Activated naive CD4-positive, alpha-beta T cell treated with anti-CD3 and anti-CD28 coated beads for 36 hours (primary cell): ENCODE data around the gene ABHD16A. TPM values are rescaled to one million over a fixed set of nuclear protein-coding genes. Genes with fewer than 3 reads are reported as not detected.

Experiments
- CTCF ChIA-PET: fragments of 350-600 bp; sonication (Branson Sonifier 250); formaldehyde crosslinking; loops from one replicate; lab custom pipeline; 2021; ENCODE audit warnings: antibody characterized with exemption; lab: Charles Lee
- DNase-seq: peaks from one replicate; pipeline ENCODE4 v3.0.0-alpha.2; 2020
- H3K27ac Mint-ChIP-seq: one replicate; pipeline ENCODE4 v1.8.0; 2021; ENCODE audit warnings: mild to moderate bottlenecking, mixed read lengths
- H3K27me3 Mint-ChIP-seq: one replicate; pipeline ENCODE4 v1.8.0; 2021; ENCODE audit warnings: low read depth, mixed read lengths
- H3K36me3 Mint-ChIP-seq: one replicate; pipeline ENCODE4 v1.8.0; 2021; ENCODE audit warnings: low read depth, mixed read lengths
- H3K4me1 Mint-ChIP-seq: one replicate; pipeline ENCODE4 v1.8.0; 2021; ENCODE audit warnings: low read depth, mixed read lengths
- H3K4me3 Mint-ChIP-seq: one replicate; pipeline ENCODE4 v1.8.0; 2021; ENCODE audit warnings: mild to moderate bottlenecking, moderate library complexity, mixed read lengths
- H3K9me3 Mint-ChIP-seq: one replicate; pipeline ENCODE4 v1.8.0; 2021; ENCODE audit warnings: mixed read lengths
- intact Hi-C: fragments of 100-400 bp; cut with micrococcal nuclease; formaldehyde crosslinking; loops from one replicate; pipeline ENCODE4 v1.15.1; 2023
- total RNA-seq, 2 experiments: library from RNA; stranded (reverse); gene quantifications; one replicate each; pipeline ENCODE4 v1.2.3, GENCODE V29; 2021

Gene ABHD16A
- total RNA-seq, 2 experiments from 2014 or later: 19.9 to 22.5 TPM

- intact Hi-C loops: no loop called here
- CTCF ChIA-PET: interaction anchor here (0.5 kb wide), 1 partner anchor 38 kb away, joined by 3 read pairs; no protein-coding TSS in a partner anchor
- no peak within 1 kb of the TSS for H3K4me3 Mint-ChIP-seq
- H3K36me3 Mint-ChIP-seq: peaks cover 19% of the 10 kb centered on the region
- H3K9me3 Mint-ChIP-seq: no peaks in the 10 kb centered on the region
- no peaks in the 10 kb centered on the region for H3K27me3 Mint-ChIP-seq
- peak within 1 kb of the TSS; percentile 34 for H3K27ac Mint-ChIP-seq
- DNase-seq: no peak
- H3K4me1 Mint-ChIP-seq: peaks cover 52% of the 10 kb centered on the region
Observed at GRCh38 chr6:31655349-31656237, 47.5 kb downstream of the ABHD16A start, which contains the start of gene APOM. Gene APOM, plus strand, starts transcription at chr6:31655894. Its CDS starts 73 bp downstream, at chr6:31655967.

- Mint-ChIP-seq H3K4me1 (peaks cover 54% of the 10 kb centered on the region), H3K27ac (peak overlapping the region; percentile 16), H3K27me3 (no peaks in the 10 kb centered on the region), H3K36me3 (peaks cover 13% of the 10 kb centered on the region), H3K4me3 (no peak overlapping the region), H3K9me3 (no peaks in the 10 kb centered on the region)
- intact Hi-C loops: no loop called here
- DNase-seq: no peak
- CTCF ChIA-PET: interaction anchor here (0.8 to 1.7 kb wide), 3 partner anchors 109 to 163 kb away, joined by 3 to 5 read pairs (median 4); partner anchors contain the start of gene ATP6V1G2
Observed at GRCh38 chr6:31654574-31655348, 48.4 kb downstream of the ABHD16A start.

- Mint-ChIP-seq H3K4me1 (peaks cover 44% of the 10 kb centered on the region), H3K9me3 (no peaks in the 10 kb centered on the region), H3K36me3 (peaks cover 19% of the 10 kb centered on the region), H3K27me3 (no peaks in the 10 kb centered on the region), H3K27ac (peak overlapping the region; percentile 98), H3K4me3 (peak overlapping the region; percentile 96)
- CTCF ChIA-PET: interaction anchor here (0.6 to 2.4 kb wide), 7 partner anchors 11 to 179 kb away, joined by 3 to 7 read pairs (median 4); partner anchors contain the start of genes ATP6V1G2 and GPANK1
- intact Hi-C loops: loop anchor here (1.0 to 2.0 kb wide), 9 partner anchors 7 to 210 kb away; partner anchors contain the start of genes ABHD16A, C6orf47, DDX39B and NFKBIL1
- peak; percentile 92 for DNase-seq
Observed at GRCh38 chr6:31652925-31653724, 50.0 kb downstream of the ABHD16A start.

GRCh38 chr6:31651602-31652191 is 51.4 kb downstream of the ABHD16A start:
- H3K27me3 Mint-ChIP-seq: no peaks in the 10 kb centered on the region
- H3K4me1 Mint-ChIP-seq: peaks cover 37% of the 10 kb centered on the region
- DNase-seq: peak; percentile 78
- peak overlapping the region; percentile 96 for H3K4me3 Mint-ChIP-seq
- CTCF ChIA-PET: interaction anchor here (1.2 to 2.4 kb wide), 4 partner anchors 12 to 180 kb away, joined by 3 to 7 read pairs (median 6); no protein-coding TSS in a partner anchor
- intact Hi-C loops: loop anchor here (1.0 to 2.0 kb wide), 9 partner anchors 9 to 212 kb away; partner anchors contain the start of genes ABHD16A, C6orf47, DDX39B and NFKBIL1
- H3K36me3 Mint-ChIP-seq: peaks cover 20% of the 10 kb centered on the region
- no peaks in the 10 kb centered on the region for H3K9me3 Mint-ChIP-seq
- peak overlapping the region; percentile 98 for H3K27ac Mint-ChIP-seq

GRCh38 chr6:31645325-31645724 is 57.8 kb downstream of the ABHD16A start:
- H3K27me3 Mint-ChIP-seq: no peaks in the 10 kb centered on the region
- intact Hi-C loops: no loop called here
- no peak overlapping the region for H3K27ac Mint-ChIP-seq
- H3K9me3 Mint-ChIP-seq: no peaks in the 10 kb centered on the region
- H3K4me3 Mint-ChIP-seq: no peak overlapping the region
- CTCF ChIA-PET: no interaction called here
- peaks cover 32% of the 10 kb centered on the region for H3K36me3 Mint-ChIP-seq
- H3K4me1 Mint-ChIP-seq: peaks cover 11% of the 10 kb centered on the region
- DNase-seq: no peak

GRCh38 chr6:31643818-31644454 is 59.2 kb downstream of the ABHD16A start:
- intact Hi-C loops: no loop called here
- CTCF ChIA-PET: interaction anchor here (0.7 kb wide), 1 partner anchor 296 kb away, joined by 3 read pairs; no protein-coding TSS in a partner anchor
- Mint-ChIP-seq H3K27ac (no peak overlapping the region), H3K4me1 (peaks cover 1% of the 10 kb centered on the region), H3K36me3 (peaks cover 28% of the 10 kb centered on the region), H3K27me3 (no peaks in the 10 kb centered on the region), H3K4me3 (no peak overlapping the region), H3K9me3 (no peaks in the 10 kb centered on the region)
- no peak for DNase-seq

- H3K4me3 Mint-ChIP-seq: no peak overlapping the region
- H3K36me3 Mint-ChIP-seq: peaks cover 26% of the 10 kb centered on the region
- H3K9me3 Mint-ChIP-seq: no peaks in the 10 kb centered on the region
- peaks cover 1% of the 10 kb centered on the region for H3K4me1 Mint-ChIP-seq
- no peak for DNase-seq
- CTCF ChIA-PET: interaction anchor here (0.7 kb wide), 1 partner anchor 297 kb away, joined by 3 read pairs; no protein-coding TSS in a partner anchor
- H3K27ac Mint-ChIP-seq: peak overlapping the region; percentile 60
- H3K27me3 Mint-ChIP-seq: no peaks in the 10 kb centered on the region
- intact Hi-C loops: no loop called here
Observed at GRCh38 chr6:31642798-31643570, 60.1 kb downstream of the ABHD16A start.

GRCh38 chr6:31641370-31641769 is 61.8 kb downstream of the ABHD16A start:
- CTCF ChIA-PET: no interaction called here
- peaks cover 30% of the 10 kb centered on the region for H3K36me3 Mint-ChIP-seq
- H3K27me3 Mint-ChIP-seq: no peaks in the 10 kb centered on the region
- H3K4me3 Mint-ChIP-seq: no peak overlapping the region
- peak overlapping the region; percentile 21 for H3K27ac Mint-ChIP-seq
- no peaks in the 10 kb centered on the region for H3K9me3 Mint-ChIP-seq
- H3K4me1 Mint-ChIP-seq: peaks cover 1% of the 10 kb centered on the region
- intact Hi-C loops: no loop called here
- no peak for DNase-seq

- H3K9me3 Mint-ChIP-seq: no peaks in the 10 kb centered on the region
- peaks cover 34% of the 10 kb centered on the region for H3K36me3 Mint-ChIP-seq
- intact Hi-C loops: no loop called here
- H3K27me3 Mint-ChIP-seq: no peaks in the 10 kb centered on the region
- CTCF ChIA-PET: no interaction called here
- peak overlapping the region; percentile 60 for H3K27ac Mint-ChIP-seq
- no peak for DNase-seq
- H3K4me3 Mint-ChIP-seq: no peak overlapping the region
- H3K4me1 Mint-ChIP-seq: peaks cover 1% of the 10 kb centered on the region
Observed at GRCh38 chr6:31640612-31641011, 62.5 kb downstream of the ABHD16A start.

- peak overlapping the region; percentile 51 for H3K27ac Mint-ChIP-seq
- H3K4me1 Mint-ChIP-seq: peaks cover 1% of the 10 kb centered on the region
- intact Hi-C loops: no loop called here
- peaks cover 29% of the 10 kb centered on the region for H3K36me3 Mint-ChIP-seq
- no peak for DNase-seq
- H3K27me3 Mint-ChIP-seq: no peaks in the 10 kb centered on the region
- CTCF ChIA-PET: no interaction called here
- H3K4me3 Mint-ChIP-seq: no peak overlapping the region
- no peaks in the 10 kb centered on the region for H3K9me3 Mint-ChIP-seq
Observed at GRCh38 chr6:31639449-31639861, 63.7 kb downstream of the ABHD16A start.
